Measurements from ENCODE around the gene NUP205.
"Not testable (repeated sequence)": the region's sequence is repeated elsewhere in the genome, so short reads cannot be mapped to it uniquely, and the experiment has no call there.

NUP205 gene

DNA sequence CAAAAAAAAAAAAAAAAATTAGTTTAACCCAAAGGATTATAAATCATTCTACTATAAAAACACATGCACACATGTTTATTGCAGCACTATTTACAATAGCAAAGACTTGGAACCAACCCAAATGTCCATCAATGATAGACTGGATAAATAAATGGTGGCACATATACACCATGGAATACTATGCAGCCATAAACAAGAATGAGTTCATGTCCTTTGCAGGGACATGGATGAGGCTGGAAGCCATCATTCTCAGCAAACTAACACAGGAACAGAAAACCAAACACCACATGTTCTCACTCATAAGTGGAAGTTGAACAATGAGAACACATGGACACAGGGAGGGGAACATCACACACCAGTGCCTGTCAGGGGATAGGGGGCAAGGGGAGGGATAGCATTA lies 82.0 kb downstream of the NUP205 start:
- not testable (repeated sequence) for DNase-seq

- peak; percentile 49 for DNase-seq
These were observed 86.4 kb downstream of the NUP205 start for GRCh38 chr7:135644154-135644553.

DNA sequence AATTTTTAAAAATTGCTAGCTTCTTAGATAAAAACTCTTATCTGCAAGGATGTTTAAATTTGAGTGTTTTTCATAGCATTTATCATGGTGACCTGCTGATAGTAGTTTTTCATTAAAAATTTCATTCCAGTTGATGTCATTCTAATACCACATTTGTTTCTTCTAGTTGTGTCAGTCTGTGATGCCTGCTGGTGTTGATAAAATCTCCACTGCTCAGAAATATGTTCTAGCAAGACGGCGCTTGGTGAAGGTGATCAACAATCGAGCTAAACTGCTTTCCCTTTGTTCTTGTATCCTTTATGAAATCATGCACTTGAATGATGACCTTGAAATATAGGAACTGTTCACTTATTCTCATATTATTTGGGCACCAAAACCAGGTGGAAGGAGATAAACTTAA lies 87.0 kb downstream of the NUP205 start:
- no peak for DNase-seq

GRCh38 chr7:135645296-135645904 lies 87.7 kb downstream of the NUP205 start:
- peak; percentile 25 for DNase-seq

GRCh38 chr7:135647755-135648154 lies 90.0 kb downstream of the NUP205 start:
- DNase-seq: no peak

DNA sequence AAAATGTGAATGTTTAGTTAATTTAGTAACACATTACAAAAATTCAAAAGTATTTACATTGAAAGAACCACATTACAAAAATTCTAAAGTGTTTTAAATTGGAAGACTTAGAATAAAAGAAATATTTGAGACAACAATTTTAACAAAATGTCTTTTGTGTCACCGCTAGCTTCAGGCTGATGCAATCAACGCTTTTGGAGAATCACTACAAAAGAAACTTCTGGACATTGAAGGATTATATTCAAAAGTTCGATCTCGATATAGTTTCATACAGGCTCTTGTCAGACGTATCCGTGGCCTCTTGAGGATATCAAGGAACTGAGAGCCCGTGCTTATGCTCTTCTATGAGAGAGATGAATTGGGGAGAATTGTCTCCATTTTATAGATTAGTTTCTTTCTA lies 90.5 kb downstream of the NUP205 start:
- DNase-seq: no peak

DNA sequence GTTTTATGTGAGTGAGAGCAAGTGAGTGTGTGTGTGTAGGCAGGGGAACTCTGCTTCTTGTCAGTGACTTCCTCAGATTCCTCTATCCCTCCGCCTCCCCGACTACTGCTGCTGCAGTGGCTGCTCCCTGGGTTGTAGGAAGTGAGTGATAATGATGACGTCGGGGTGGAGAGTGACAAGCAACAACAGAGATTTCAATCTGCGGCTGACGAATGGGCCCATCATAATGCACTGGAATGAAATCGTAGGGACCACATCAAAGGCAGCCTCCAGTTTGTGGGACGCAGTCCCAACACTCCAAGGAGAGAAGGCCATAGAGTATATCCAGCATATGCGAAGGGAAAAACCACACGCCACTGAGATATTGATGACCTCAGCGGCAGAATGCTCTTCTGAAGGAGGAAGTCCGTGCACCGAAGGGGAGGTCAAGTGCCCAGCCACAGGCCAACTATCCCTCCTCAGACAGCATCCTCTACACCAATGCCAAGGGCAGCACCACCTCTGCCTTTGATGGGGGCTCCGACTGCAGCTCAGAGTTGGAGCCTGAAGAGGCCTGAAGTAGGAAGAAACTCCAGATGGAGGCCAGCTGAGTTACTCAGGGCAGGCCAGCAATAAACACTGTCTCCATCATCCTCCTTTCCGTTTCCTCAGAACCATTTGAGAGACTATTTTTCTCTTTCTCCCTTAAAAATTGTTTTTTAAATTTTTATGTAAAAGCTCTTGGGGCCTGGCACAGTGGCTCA lies 93.3 kb downstream of the NUP205 start:
- DNase-seq: peak; percentile 35

DNA sequence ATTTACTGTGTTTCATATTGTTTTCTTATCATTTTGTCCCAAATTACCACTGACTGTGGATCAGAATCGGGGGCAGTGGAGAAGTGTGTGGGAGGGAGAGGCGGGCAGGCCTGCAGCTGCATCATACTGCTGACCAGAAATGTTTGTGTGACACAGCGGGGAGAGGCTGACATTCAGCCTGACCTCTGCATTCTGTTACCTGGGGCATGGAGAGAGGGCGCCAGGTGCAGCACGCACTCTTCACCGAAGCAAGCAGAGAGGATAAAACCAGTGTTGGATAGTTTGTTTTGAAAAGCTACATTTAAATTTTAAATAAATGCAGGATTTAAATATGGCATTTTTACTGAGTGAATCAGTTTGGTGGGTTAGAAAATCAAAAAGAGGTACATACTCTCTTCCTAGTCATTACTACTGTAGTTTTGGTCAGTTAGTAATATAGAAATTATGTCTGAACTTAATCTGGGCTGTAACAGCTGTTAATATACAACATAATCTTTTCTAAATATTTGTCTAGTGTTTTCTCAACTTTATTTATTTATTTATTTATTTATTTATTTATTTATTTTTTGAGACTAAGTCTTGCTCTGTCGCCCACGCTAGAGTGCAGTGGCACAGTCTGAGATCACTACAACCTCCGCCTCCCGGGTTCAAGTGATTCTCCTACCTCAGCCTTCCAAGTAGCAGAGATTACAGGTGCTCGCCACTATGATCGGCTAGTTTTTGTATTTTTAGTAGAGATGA lies 95.8 kb downstream of the NUP205 start:
- no peak for DNase-seq

GRCh38 chr7:135658564-135658963 lies 100.8 kb downstream of the NUP205 start:
- no peak for DNase-seq

- DNase-seq: peak; percentile 76
These were observed 101.6 kb downstream of the NUP205 start for GRCh38 chr7:135659159-135659846.

- DNase-seq: no peak
These were observed 103.8 kb downstream of the NUP205 start for GRCh38 chr7:135661311-135662122.

GRCh38 chr7:135662123-135662372 lies 104.3 kb downstream of the NUP205 start:
- no peak for DNase-seq

DNA sequence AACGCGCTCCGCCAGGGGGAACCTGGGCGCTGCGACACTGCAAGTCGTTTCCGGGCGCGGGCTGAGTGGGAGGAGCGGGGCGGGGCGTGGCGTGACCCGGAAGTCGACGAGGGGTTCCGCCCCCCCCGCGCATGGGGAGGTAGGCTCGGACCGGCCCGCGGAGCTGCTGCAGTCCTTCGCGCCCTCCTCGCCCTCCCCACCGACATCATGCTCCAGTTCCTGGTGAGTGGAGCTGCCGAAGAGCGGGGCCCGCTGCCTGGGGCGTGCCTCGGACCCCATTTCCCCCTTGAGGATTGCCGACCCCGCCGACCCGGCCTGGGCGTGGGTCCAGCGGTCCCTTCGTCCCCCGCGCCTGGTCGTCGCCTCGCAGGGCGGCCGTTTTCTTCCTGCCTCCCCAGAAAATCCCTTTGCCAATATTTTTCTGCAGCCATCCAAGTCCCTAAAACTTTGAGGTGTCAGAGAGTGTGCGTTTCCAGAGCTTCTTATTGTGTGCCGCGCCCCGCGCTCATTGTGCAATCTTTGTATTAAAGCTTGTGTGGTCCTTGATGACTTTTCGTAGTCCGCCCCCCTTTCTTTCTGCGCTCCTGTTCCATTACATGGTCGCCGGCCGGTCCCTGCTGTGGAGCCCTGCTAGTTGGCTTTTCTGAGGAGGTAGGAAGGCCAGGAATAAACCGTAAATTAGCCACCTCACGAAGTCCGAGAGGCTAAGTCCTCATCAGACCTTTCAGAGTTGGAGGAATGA lies 104.8 kb downstream of the NUP205 start, which contains the start of gene STMP1:
TSS of gene STMP1 (plus strand) at position 142 of the 742 bp plus-strand sequence.
- peak; percentile 86 for DNase-seq

GRCh38 chr7:135664046-135664589 lies 106.4 kb downstream of the NUP205 start:
- peak; percentile 45 for DNase-seq

DNA sequence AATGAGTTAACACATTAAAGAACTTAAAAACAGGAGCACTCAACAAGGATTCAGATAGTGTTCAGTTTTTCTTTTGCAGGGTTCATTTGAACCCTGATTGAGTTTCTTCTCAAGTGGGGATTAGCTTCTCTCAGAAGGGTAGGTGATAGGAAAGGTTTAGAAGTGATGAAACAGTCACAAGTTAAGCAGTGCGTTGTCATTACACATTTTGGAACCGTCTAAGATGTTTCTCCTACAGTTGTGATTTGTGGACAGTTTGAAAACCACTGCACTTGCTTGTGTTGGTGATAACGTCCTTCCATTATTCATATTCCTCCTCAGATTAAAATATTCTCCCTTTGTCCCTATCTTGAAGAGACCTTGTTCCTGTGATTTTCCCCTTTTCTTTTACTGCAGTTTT lies 107.3 kb downstream of the NUP205 start:
- no peak for DNase-seq

DNA sequence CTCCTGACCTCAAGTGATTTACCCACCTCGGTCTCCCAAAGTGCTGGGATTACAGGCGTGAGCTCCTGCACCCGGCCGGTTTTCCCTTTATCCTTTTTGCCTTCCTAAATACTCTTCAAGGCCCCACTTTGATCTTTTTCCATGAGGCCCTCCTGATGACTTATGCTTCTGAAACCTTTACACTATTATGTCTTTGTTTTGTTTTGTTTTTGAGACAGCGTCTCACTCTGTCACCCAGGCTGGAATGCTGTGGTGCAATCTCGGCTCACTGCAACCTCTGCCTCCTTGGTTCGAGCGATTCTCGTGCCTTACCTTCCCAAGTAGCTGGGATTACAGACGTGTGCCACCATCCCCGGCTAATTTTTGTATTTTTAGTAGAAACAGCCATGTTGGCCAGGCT lies 108.4 kb downstream of the NUP205 start:
- no peak for DNase-seq

- peak; percentile 80 for DNase-seq
These were observed 109.1 kb downstream of the NUP205 start for GRCh38 chr7:135666846-135667245.

DNA sequence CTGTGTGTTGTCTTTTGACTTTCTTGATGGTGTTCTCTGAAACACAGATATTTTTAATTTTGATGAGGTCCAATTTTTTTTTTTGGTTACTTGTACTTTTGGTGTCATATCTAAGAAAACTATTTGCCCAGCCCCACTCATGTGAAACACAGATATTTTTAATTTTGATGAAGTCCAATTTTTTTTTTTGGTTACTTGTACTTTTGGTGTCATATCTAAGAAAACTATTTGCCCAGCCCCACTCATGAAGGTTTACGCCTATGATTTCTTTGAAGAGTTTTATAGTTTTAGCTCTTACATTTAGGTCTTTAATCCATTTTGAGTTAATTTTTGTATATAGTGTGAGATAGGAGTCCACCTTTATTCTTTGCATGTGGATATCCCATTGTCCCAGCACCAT lies 109.9 kb downstream of the NUP205 start:
- DNase-seq: not testable (repeated sequence)

- DNase-seq: not testable (repeated sequence)
These were observed 111.2 kb downstream of the NUP205 start for GRCh38 chr7:135668852-135669395.

- no peak for DNase-seq
These were observed 112.1 kb downstream of the NUP205 start for GRCh38 chr7:135669774-135670173.

- DNase-seq: no peak
These were observed 112.5 kb downstream of the NUP205 start for GRCh38 chr7:135670179-135670578.

Measured in MV-4-11 (cell line).